Measurements from ENCODE around the gene CIAO3.

CIAO3 gene

DNA sequence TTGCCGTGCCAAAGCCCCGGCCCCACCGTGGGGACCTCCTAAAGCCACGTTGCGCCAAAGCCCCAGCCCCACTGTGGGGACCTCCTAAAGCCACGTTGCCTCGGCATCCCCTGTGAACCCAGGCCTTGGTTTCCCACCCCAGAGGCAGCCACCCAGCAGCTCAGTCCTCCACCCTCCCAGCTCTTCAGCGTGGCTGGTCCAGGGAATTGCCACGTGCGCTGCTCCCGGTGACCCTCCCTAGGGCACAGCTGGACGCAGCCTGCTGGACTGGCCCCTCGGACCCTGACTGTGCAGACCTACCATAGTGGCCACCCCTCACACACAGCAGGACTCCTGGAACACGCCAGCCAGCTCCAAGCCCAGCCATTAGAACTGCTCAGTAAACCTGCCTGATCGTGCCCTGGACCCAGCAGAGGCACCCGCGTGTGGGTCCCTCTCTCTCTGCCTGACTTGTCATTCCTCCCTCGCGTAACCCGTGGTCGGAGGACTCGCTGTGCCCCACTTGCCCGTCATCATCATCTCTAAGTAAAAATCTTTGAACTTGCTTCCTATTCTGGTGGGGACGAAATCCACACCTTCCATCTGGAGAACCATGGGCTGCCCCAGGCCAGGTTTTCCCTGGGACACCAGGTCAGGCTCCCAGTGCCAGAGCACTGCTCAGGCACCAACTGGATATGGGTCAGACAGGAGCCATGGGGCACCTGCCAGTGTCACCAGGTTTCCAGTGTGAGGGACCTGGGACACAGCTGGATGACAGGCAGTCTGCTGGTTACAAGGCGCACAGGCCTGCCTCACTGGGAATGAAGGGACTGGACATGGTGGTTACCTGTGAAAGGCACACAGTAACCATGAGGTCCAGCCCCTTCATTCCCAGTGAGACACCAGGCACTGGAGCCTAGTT, 5.6 kb downstream of the CIAO3 start:
- no peak for DNase-seq (ENCODE audit: low read depth)

- no peak for DNase-seq (ENCODE audit: low read depth)
Measured at GRCh38 chr16:734208-734980, 6.4 kb downstream of the CIAO3 start.

GRCh38 chr16:733382-734207, 7.2 kb downstream of the CIAO3 start:
- no peak for DNase-seq (ENCODE audit: low read depth)

- DNase-seq (ENCODE audit: low read depth): no peak
Measured at GRCh38 chr16:732936-733335, 7.9 kb downstream of the CIAO3 start.

- DNase-seq (ENCODE audit: low read depth): no peak
Measured at GRCh38 chr16:732332-732731, 8.5 kb downstream of the CIAO3 start.

GRCh38 chr16:730666-731509, 9.9 kb downstream of the CIAO3 start:
- no peak for DNase-seq (ENCODE audit: low read depth)

DNA sequence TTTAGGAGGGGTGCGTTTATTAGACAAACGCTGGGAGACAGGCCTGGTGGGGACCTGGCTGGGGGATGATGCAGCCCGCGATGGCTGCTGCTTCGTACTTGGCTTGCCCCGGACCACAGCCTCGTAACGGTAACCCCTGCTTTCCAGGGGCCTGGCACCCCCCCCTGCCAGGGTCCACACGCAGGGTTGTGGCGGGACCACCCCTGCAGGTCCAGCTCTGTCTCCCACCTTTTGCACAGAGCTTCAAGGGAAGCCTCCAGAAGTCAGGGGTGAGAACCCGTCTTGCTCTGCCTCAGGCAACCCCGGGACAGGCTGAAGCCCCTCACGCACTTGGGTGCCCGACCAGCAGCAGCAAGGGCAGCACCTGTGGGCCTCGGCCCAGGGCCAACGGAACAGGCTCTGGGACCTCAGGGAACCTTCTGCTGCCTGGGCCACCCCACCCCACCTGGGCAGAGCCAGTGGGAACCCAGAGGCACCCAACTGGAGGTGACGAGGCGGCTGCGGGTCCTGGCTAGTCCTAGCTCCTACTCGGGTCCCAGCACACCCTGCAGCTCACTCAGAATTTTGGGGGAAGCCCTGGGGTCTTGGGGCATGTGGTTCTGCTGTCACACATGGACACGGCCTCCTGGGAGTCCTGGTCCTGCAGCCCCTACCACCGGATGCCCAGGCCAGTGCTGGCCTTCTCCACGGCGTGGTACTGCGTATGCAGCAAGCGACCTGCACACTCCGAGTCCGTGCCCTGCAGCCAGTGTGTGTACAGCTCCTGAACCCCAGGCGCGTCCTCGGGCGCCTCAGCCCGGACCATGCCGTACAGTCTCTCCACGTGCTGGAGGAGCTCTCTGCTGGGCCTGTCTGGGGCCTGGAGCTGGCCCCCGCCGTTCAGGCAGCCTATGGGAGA, 10.8 kb downstream of the CIAO3 start:
- no peak for DNase-seq (ENCODE audit: low read depth)

GRCh38 chr16:728890-729744, 11.7 kb downstream of the CIAO3 start:
- no peak for DNase-seq (ENCODE audit: low read depth)

DNA sequence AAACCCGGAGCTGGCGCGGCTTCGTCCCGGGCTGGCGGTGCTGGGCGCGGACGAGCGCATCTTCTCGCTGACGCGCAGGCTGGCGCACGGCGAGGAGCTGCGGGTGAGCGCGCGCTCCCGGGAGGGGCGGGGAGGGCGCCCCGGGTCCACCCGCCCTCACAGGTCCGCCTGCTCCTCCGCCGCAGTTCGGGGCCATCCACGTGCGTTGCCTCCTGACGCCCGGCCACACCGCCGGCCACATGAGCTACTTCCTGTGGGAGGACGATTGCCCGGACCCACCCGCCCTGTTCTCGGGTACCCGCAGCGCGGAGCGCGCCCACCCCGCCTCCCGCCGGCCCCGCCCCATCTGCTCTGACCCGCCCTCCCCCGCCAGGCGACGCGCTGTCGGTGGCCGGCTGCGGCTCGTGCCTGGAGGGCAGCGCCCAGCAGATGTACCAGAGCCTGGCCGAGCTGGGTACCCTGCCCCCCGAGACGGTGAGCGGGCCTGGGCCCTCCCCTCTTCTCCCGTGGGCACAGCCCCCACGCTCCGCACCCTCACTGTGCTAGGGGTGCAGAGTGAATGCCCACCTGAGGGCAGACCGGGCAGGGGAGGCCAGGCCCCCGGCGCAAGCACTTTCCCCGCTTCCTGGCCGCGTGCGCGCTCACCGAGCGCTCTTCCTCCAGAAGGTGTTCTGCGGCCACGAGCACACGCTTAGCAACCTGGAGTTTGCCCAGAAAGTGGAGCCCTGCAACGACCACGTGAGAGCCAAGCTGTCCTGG, 12.5 kb downstream of the CIAO3 start:
- peak; percentile 56 for DNase-seq (ENCODE audit: low read depth)

GRCh38 chr16:727291-727977, 13.4 kb downstream of the CIAO3 start:
- no peak for DNase-seq (ENCODE audit: low read depth)

- DNase-seq (ENCODE audit: low read depth): peak; percentile 61
Measured at GRCh38 chr16:726438-727290, 14.1 kb downstream of the CIAO3 start, which contains the start of the genes CCDC78 and HAGHL. Gene CCDC78, minus strand, starts transcription at chr16:726443. Its CDS starts 76 bp downstream, at chr16:726367. Gene HAGHL, plus strand, starts transcription at chr16:727106. Its CDS starts 404 bp downstream, at chr16:727510.

DNA sequence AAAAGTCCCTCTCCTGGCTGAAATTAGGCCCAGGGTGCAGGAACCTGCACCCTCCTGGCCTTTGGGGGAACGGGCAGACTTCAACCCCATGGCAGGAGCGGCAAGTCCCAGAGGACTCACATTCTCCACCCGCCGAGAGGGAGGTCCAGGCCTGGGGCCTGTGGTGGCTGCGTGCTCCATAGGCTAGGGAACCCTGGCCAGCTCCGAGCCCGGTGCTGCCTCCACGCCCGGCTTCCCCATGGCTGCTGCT, 14.7 kb downstream of the CIAO3 start:
- DNase-seq (ENCODE audit: low read depth): no peak

DNA sequence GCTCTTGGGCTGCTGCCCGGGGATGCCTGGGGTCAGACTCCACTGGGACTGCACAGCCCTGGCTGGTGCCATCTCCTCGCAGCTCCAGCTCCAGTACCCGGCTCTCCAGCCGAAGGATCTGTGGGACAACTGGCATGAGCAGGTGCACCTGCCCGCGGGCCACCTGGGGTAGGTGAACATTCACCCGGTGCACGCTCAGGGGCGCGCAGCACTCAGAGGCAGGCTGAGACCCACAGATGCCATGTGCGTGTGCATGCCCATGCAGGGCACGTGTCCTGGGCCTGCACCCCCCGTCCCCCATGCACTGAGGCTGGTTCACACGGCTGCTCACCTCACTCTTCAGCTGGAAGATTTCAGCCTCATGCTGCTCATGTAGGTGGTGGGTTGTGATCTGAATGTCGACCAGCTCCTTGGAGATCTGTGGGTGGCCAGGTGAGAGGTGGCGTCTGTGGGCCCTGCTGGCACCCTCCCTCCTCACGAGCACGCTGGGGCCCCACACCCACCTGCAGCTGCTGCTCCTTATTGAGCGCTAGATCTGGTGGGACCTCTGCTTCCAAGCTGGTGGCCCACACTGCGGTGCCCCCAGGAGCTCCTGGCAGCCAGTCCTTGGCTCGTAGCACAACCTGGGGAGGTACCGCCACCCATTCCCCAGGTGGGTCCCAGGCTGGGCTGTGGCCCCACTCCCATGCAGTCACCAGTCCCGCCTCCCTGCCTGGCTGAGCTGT, 15.2 kb downstream of the CIAO3 start:
- no peak for DNase-seq (ENCODE audit: low read depth)

DNA sequence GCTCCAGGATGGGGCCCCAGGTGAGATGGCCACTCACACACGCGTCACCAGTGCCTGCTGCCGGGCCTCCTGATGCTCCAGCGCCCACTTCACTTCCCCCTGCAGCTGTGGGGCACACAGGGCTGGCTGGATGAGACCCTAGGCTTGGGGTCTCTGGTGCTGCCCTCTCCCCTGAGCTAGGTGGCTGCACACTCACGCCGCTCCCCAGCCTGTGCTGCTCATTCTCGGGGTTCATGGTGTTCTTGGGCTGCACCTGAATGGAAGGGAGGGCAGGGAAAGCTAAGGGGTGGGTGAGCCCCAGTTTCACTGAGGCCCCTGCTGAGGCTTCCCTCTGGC, 15.8 kb downstream of the CIAO3 start:
- no peak for DNase-seq (ENCODE audit: low read depth)

DNA sequence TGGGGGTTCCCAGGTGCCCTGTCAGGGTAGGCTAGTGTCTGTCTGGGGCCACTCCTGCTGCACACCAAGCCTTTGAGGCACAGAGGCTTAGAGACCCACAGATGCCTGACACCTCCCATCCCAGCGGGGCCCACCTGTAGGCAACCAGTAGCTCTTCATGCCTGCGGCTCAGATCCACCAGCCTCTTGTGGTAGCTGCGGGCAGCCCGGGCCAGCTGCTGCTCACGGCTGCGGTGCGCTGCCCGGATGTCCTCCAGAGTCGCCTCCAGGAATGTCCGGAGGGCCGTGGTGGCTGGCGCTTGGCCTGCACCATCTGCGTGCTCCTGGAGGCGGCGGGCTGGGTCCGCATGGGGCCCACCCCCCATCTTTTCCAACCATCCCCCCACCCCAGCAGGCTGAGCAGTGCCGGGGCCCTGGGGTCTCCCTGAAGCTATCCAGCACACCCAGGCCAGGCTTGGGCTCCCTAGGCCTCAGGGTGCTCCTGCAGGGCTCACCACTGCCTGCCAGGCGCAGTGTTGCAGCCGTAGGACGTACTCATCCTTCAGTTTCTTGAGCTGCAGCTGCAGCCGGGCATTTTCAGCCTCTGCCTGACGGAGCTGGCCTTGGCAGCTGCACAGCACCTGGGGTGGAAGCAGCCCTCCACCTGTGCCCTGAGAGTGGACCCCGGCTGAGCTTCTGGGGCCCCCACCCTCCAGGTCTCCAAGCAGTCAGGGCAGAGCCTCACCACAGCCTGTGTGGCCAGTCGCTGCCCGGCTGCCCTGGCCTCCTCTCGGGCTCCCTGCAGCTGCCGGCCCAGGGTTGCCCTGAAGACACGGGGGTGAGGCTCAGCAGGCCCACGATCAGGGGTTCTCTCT, 16.4 kb downstream of the CIAO3 start:
- no peak for DNase-seq (ENCODE audit: low read depth)

DNA sequence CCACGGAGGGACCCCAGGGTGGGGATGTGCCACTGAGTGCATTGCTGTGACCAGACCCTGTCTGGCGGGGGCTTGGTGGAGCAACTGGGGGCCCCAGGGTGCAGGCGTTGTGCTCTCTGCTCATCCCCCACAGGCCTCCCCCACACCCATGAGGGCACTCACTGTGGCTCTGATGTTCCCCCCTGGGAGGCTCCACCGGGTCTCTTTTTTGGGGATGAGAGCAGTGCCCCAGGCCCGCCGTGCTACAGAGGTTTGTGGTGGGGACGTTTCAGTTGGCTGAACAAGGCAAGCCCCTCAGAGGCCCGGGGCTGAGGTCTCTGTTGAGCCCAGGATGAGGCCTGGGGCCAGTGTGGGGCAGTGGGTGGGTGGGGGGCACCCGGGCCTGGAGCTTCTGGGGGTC, 17.1 kb downstream of the CIAO3 start:
- DNase-seq (ENCODE audit: low read depth): no peak

Data from stimulated activated CD8-positive, alpha-beta memory T cell treated with anti-CD3 and anti-CD28 coated beads, Interleukin-4, amount 100 ng/mL, for 24 hours (primary cell).